Lower leg skin (tissue), 4 donors: ENCODE results near the gene MAP4K3. TPM values are rescaled to one million over a fixed set of nuclear protein-coding genes. Genes with fewer than 3 reads are reported as not detected.

ENCODE experiments used
- DNase-seq, 2 donors: peaks; one replicate each; pipeline ENCODE4 v3.0.0-alpha.2; 2019; ENCODE audit warnings: low spot score in 2 of 2
- H3K4me3 ChIP-seq: fragments of 200-600 bp; sonication (generic); 2 replicates; pipeline ENCODE4 v1.5.1; 2017; ENCODE audit warnings: mild to moderate bottlenecking, low read depth; ENCODE audit not compliant: poor library complexity, severe bottlenecking
- POLR2A ChIP-seq, 2 donors: fragments of 450-650 bp; IDR thresholded peaks; one replicate each; pipeline ENCODE4 v1.6.1; 2016 to 2017; ENCODE audit warnings: antibody characterized with exemption in 2 of 2, mild to moderate bottlenecking in 1 of 2, moderate library complexity in 1 of 2
- WGBS, 2 donors: methylation state at CpG; one replicate each; pipeline ENCODE4 v1.1.5; 2018; 5-methylcytosine and 5-hydroxymethylcytosine counted together
- intact Hi-C: fragments of 100-400 bp; cut with DNase I; formaldehyde crosslinking; loops from one replicate; pipeline ENCODE4 v1.15.0; 2023; ENCODE audit warnings: low total_unique reads
- total RNA-seq, 4 donors: library from RNA; depleted of rRNA; stranded (reverse); fragments of >200 nt; gene quantifications; one replicate each; pipeline ENCODE4 v1.1.0, GENCODE V29; 2016
- TF ChIP-seq, protein P1 (sequence below), 3 donors: fragments of 450-650 bp; IDR thresholded peaks; one replicate each; pipeline ENCODE4 v1.5.1; 2016; ENCODE audit warnings: antibody characterized with exemption in 3 of 3, mild to moderate bottlenecking in 3 of 3, moderate library complexity in 2 of 3

The MAP4K3 gene
- total RNA-seq, 4 donors from 2014 or later: 43.1 to 68.8 (median 45.6) TPM

DNA sequence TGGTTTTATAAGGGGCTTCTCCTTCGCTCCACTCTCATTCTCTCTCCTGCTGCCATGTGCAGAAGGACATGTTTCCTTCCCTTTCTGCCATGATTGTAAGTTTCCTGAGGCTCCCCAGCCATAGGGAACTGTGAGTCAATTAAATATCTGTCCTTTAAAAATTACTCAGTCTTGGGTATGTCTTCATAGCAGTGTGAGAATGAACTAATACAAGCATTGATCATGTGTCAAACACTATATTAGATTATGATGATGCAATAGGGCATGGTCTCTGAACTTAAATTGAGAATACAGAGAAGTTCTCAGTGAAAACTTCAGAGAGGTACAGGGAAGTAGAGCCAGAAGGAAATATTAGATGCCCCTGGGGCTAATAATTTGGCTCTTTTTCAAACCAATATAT lies 5.9 kb upstream of the MAP4K3 start:
- intact Hi-C loops: loop anchor here (1.0 kb wide), 1 partner anchor 16 kb away; no protein-coding TSS in a partner anchor
- DNase-seq: no peak
- TF ChIP-seq, protein P1, sequence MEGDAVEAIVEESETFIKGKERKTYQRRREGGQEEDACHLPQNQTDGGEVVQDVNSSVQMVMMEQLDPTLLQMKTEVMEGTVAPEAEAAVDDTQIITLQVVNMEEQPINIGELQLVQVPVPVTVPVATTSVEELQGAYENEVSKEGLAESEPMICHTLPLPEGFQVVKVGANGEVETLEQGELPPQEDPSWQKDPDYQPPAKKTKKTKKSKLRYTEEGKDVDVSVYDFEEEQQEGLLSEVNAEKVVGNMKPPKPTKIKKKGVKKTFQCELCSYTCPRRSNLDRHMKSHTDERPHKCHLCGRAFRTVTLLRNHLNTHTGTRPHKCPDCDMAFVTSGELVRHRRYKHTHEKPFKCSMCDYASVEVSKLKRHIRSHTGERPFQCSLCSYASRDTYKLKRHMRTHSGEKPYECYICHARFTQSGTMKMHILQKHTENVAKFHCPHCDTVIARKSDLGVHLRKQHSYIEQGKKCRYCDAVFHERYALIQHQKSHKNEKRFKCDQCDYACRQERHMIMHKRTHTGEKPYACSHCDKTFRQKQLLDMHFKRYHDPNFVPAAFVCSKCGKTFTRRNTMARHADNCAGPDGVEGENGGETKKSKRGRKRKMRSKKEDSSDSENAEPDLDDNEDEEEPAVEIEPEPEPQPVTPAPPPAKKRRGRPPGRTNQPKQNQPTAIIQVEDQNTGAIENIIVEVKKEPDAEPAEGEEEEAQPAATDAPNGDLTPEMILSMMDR (IDR thresholded peaks at IDR 0.05): no peak
- no peak for TF ChIP-seq POLR2A (IDR thresholded peaks at IDR 0.05)
- H3K4me3 ChIP-seq: no peak overlapping the region
- 93 to 100% methylated on average over 1 of the region's 1 CpG for WGBS, 2 donors

DNA sequence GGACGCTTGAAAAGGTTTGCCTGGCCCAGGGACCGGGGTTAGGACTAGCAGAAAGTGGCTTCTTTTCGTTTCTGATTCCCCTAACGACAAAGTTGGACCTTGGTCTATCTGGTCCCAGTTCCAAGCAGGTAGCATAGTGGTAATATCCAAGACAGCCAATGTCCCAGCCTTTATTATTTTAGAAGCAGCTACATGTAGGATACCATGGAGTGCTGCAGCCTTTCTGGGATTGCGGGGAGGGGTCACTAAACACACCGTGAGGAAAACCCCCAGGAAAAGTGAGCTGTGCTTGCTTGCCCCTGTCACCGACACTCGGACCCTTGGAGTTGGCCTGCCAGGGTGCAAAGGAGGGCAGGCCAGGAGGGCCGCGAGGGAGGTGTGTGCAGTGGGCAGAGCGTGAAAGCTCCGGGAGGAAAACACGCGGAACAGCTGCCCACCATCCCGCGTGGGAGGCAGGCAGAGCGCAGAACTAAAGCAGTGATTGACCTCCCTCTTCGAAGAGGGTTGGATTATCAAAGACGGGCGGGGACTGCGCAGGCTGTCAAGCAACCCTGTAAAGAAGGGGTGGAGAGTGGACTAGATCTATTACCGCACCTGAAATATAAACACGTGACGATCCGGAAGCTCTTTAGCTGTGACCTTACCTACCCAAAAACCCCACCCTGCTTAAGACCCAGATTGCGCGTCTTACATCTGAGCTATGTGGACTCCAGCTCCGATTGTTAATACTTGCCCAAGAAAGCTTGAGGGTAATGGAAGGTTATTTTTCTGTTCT lies 624 bp upstream of the MAP4K3 start:
- no peak for TF ChIP-seq POLR2A (IDR thresholded peaks at IDR 0.05)
- TF ChIP-seq, protein P1 (IDR thresholded peaks at IDR 0.05): no peak
- peak in 1 of 2 donors; percentile 87 for DNase-seq
- intact Hi-C loops: no loop called here
- H3K4me3 ChIP-seq: peak overlapping the region; percentile 63
- WGBS, 2 donors: 2 to 4% methylated on average over 28 of the region's 28 CpGs

DNA sequence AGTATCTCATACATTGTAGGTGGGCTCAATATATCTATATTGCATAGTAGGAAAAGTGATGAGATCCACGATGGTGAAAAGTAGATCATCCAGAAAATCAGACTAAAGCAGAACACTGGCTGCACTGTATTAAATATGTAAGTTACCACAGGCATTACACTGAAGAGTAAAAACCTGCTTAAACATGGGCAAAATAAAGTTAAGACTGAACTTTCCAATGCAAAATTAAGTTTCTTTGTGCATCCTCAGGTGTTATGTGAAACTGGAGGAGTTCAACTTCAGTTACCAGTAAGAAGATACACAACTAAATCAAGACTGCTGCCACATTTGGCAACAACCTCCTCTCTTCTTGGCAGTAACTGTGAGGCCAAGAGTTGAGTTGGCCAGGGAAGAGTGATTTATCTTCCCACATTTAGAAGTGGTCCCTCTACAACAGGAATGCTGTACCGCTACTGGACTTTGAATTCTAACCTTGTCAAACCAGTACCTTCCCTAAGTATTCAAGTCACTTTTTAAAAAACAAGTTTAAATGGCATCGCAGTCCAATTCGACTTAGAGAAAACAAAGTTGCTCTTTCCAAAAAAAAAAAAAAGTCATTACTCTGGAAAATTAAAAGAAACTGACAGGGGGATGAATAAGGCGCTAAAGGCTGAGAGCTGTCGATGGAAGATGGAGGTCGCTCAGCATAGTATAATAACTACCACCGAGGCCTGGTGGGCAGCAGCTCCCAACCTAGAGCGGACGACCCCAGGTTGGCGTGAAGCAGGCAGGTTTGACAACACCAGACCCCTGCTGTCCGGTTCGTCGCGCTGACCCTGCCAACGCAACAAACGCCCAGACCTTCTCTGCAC lies 1.1 kb downstream of the MAP4K3 start:
- TF ChIP-seq, protein P1 (IDR thresholded peaks at IDR 0.05): no peak
- no peak for TF ChIP-seq POLR2A (IDR thresholded peaks at IDR 0.05)
- 2 to 3% methylated on average over 17 of the region's 17 CpGs for WGBS, 2 donors
- peak overlapping the region; percentile 81 for H3K4me3 ChIP-seq
- DNase-seq: peak in 1 of 2 donors; percentile 40
- intact Hi-C loops: no loop called here

DNA sequence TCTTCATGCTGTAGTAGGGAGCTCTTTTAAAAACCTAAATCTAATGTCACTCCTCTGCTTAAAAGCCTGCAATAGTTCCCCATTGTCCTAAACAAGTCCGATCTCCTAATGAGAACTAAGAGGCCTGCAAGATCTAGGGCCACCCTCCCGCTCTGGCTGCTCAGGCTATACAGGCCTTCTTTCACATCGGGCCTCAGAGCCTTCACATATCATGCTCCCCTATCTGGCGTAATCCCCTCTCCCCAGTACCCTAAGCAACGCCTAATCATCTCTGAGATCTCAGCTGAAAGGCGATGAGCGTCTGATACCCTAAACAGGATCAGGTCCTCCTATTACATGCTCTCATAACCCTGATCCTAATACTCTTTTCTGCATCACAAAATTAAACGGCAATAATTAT lies 1.9 kb downstream of the MAP4K3 start:
- DNase-seq: no peak
- WGBS, 2 donors: 55 to 58% methylated on average over 8 of the region's 8 CpGs
- TF ChIP-seq, protein P1 (IDR thresholded peaks at IDR 0.05): no peak
- no peak for TF ChIP-seq POLR2A (IDR thresholded peaks at IDR 0.05)
- no peak overlapping the region for H3K4me3 ChIP-seq
- intact Hi-C loops: no loop called here

DNA sequence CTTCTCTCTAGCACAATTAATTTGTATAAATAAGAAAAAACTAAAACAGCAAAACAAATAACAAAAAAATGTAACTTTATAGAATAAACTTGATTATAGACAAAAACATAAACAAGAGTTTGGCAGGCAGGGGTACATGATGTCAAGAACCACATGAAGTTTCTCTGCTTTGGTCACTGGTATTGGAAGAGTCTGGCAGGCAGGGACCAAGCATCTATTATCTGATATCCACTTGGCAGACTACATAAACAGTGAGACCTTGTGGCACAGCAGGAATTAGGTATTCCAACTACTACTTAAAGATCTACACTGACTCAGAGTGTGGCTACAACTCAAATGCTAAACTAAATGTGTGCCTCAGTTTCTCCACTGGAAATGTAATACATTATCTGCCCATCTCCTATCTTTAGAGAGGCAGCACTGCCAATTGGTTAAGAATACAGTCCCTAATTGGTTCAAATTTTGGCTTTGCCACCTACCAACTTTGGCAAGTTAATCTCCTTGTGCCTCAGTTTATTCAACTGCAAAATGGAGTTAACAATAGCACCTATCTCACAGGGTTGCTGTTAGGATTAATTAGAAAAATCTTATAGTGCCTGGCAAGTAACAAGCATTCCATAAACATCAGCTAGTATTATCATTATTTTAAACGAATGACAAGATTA lies 2.7 kb downstream of the MAP4K3 start:
- H3K4me3 ChIP-seq: no peak overlapping the region
- intact Hi-C loops: no loop called here
- 56 to 61% methylated on average over 1 of the region's 1 CpG for WGBS, 2 donors
- no peak for DNase-seq
- no peak for TF ChIP-seq POLR2A (IDR thresholded peaks at IDR 0.05)
- TF ChIP-seq, protein P1 (IDR thresholded peaks at IDR 0.05): no peak
